ENCODE results near the gene IPCEF1.

Gene IPCEF1

GRCh38 chr6:154297210-154297609 is 59.4 kb downstream of the IPCEF1 start:
- no peak for DNase-seq (ENCODE audit: low read depth)
- TF ChIP-seq CTCF (IDR thresholded peaks at IDR 0.05; ENCODE audit: control insufficient read depth, insufficient read depth, low read depth, low read length, missing control alignments) = no peak
- H3K4me3 ChIP-seq (ENCODE audit: control insufficient read depth, low read depth, low read length) = no peak overlapping the region

- TF ChIP-seq CTCF (IDR thresholded peaks at IDR 0.05; ENCODE audit: control insufficient read depth, insufficient read depth, low read depth, low read length, missing control alignments) = no peak
- DNase-seq (ENCODE audit: low read depth) = no peak
- H3K4me3 ChIP-seq (ENCODE audit: control insufficient read depth, low read depth, low read length) = no peak overlapping the region
These were observed 60.9 kb downstream of the IPCEF1 start for GRCh38 chr6:154295733-154296132.

GRCh38 chr6:154292855-154293519 is 63.6 kb downstream of the IPCEF1 start:
- TF ChIP-seq CTCF (IDR thresholded peaks at IDR 0.05; ENCODE audit: control insufficient read depth, insufficient read depth, low read depth, low read length, missing control alignments) = no peak
- no peak for DNase-seq (ENCODE audit: low read depth)
- no peak overlapping the region for H3K4me3 ChIP-seq (ENCODE audit: control insufficient read depth, low read depth, low read length)

- H3K4me3 ChIP-seq (ENCODE audit: control insufficient read depth, low read depth, low read length) = no peak overlapping the region
- no peak for TF ChIP-seq CTCF (IDR thresholded peaks at IDR 0.05; ENCODE audit: control insufficient read depth, insufficient read depth, low read depth, low read length, missing control alignments)
- DNase-seq (ENCODE audit: low read depth) = no peak
These were observed 64.5 kb downstream of the IPCEF1 start for GRCh38 chr6:154292066-154292465.

GRCh38 chr6:154289818-154290508 is 66.6 kb downstream of the IPCEF1 start:
- no peak for DNase-seq (ENCODE audit: low read depth)
- no peak for TF ChIP-seq CTCF (IDR thresholded peaks at IDR 0.05; ENCODE audit: control insufficient read depth, insufficient read depth, low read depth, low read length, missing control alignments)
- H3K4me3 ChIP-seq (ENCODE audit: control insufficient read depth, low read depth, low read length) = no peak overlapping the region

GRCh38 chr6:154285826-154286225 is 70.8 kb downstream of the IPCEF1 start:
- TF ChIP-seq CTCF (IDR thresholded peaks at IDR 0.05; ENCODE audit: control insufficient read depth, insufficient read depth, low read depth, low read length, missing control alignments) = no peak
- DNase-seq (ENCODE audit: low read depth) = no peak
- no peak overlapping the region for H3K4me3 ChIP-seq (ENCODE audit: control insufficient read depth, low read depth, low read length)

Data from AG09309 (cell line).